Uterus (tissue), 2 donors: Measurements from ENCODE around the gene KRT39.

ENCODE experiments used
- CTCF ChIP-seq, 4 experiments: fragments of 200-600 bp in 2 of 4; fragments of 450-650 bp in 2 of 4; sonication (generic) in 2 of 4; IDR thresholded peaks; one replicate each; pipeline ENCODE4 v1.5.1; 2016 to 2019; ENCODE audit warnings: antibody characterized with exemption in 4 of 4, mild to moderate bottlenecking in 2 of 4, moderate library complexity in 1 of 4
- POLR2A ChIP-seq, 2 donors: fragments of 450-650 bp; IDR thresholded peaks; one replicate each; pipeline ENCODE4 v1.6.1; 2016; ENCODE audit warnings: antibody characterized with exemption in 2 of 2, mild to moderate bottlenecking in 1 of 2, moderate library complexity in 1 of 2

DNA sequence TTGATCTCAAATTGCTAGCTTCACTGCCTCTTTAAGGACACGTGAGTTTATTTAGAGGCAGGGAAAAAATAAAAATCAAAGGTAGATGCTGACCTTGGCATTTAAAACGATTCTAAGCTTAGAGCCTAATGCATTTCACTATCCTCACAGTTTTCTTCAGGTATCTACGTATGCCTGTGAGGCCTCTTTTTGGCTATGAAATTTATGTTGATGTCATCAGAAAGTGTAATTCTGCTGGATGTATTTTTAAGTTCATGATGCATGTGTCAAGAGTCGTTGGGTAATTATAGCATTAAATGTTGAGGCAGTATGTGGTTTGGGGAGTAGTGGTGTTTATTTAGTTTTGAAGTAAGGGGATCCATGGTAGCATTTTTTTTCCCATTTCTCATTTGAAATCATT, 37.2 kb upstream of the KRT39 start:
- no peak for TF ChIP-seq CTCF (IDR thresholded peaks at IDR 0.05)
- no peak for TF ChIP-seq POLR2A (IDR thresholded peaks at IDR 0.05)
